Measurements from ENCODE around the gene MMEL1.

GRCh38 chr1:2633366-2633935 lies 635 bp upstream of the MMEL1 start:
- TF ChIP-seq CTCF (conservative IDR thresholded peaks at IDR 0.05; ENCODE audit: low read depth, low read length) (no peak), EZH2 (IDR thresholded peaks at IDR 0.05; ENCODE audit: low read length, unreplicated experiment) (no peak)
